ENCODE results near the gene CCT8L2. TPM values are rescaled to one million over a fixed set of nuclear protein-coding genes. Genes with fewer than 3 reads are reported as not detected.

The CCT8L2 gene
- total RNA-seq (2022; extraction: Qiagen RNA extraction): not detected in 5 replicates

DNA sequence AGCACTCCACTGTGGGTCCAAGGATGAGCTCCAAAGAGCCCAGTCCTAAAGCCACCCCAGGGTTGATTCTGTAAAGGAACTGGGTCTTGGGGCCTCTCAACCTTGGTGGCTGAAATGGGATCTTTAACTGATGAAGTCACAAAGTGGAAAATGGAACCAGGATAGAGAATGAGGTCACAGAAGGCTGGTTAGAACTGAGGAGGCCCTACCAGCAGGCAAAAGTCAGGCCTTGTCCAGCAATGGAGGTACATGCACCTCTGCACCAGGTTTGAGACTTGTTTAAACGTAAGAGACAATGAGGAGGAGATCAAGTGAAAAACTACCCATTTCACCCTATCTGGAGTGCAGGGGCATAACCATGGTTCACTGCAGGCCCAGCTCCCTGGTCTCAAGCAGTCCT lies at the start of gene CCT8L2:
CCT8L2 (minus strand) TSS at position 101 of the 400 bp plus-strand sequence. CDS start 260 bp downstream, outside the sequence.

Other genes starting within 250 kb of the CCT8L2 start
- not detected in 5 replicates for gene XKR3, start 232.6 kb upstream of the CCT8L2 start, total RNA-seq (2022; extraction: Qiagen RNA extraction)